ENCODE results near the gene MID1.

Gene MID1

DNA sequence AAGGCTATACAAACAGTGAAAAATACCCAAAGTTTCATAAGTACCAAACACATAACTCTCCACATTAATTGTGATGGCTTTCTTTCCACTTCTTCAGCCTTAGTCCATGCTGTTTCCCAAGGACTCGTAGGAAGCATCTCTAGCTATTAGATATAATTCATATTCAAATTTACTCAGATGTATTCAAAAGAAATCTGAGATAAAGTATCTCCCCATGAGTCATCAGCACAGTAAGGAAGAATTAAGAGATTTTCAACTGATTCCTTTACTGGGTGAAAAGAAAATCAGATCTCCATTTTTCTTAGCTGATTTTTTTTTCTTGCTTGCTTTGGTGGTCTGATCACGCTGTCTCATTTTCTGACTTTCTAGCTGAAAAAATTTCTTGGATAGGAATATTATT lies 71.7 kb downstream of the MID1 start:
- H3K27me3 ChIP-seq (ENCODE audit: low read depth, low read length): no peaks in the 10 kb centered on the region
- no peaks in the 10 kb centered on the region for H3K36me3 ChIP-seq (ENCODE audit: control insufficient read depth in 1 of 2, insufficient read depth in 2 of 2, low read length in 2 of 2)
- H3K4me1 ChIP-seq (ENCODE audit: control insufficient read depth in 1 of 2, insufficient read depth in 2 of 2, low read length in 2 of 2): no peaks in the 10 kb centered on the region
- H3K27ac ChIP-seq (ENCODE audit: low read length): no peak overlapping the region
- no peaks in the 10 kb centered on the region for H3K9me3 ChIP-seq (ENCODE audit: control insufficient read depth in 1 of 2, low read length in 2 of 2)
- H3K4me3 ChIP-seq (ENCODE audit: low read depth in 1 of 2, low read length in 2 of 2): no peak overlapping the region

DNA sequence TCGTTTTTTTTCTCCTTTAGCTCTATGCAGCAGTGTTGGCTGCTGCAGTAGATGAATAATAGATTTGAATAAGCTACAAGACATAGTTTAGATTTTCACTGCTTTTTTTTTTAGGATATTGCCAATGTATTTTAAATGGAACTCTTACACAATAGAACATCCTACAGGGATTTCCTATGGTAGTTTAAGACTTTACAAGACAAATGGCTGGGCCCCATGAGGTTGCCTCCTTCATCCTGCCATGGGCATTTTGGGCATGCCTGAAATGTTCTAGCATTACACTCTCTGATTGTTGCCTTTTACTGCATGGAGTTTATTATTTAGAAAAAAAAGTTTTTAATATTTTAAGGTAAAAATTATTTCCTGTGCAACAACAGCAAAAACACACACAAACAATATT lies 74.5 kb downstream of the MID1 start:
- Histone ChIP-seq H3K36me3 (ENCODE audit: control insufficient read depth in 1 of 2, insufficient read depth in 2 of 2, low read length in 2 of 2) (no peaks in the 10 kb centered on the region), H3K4me3 (ENCODE audit: low read depth in 1 of 2, low read length in 2 of 2) (no peak overlapping the region), H3K9me3 (ENCODE audit: control insufficient read depth in 1 of 2, low read length in 2 of 2) (no peaks in the 10 kb centered on the region), H3K27ac (ENCODE audit: low read length) (no peak overlapping the region), H3K27me3 (ENCODE audit: low read depth, low read length) (no peaks in the 10 kb centered on the region), H3K4me1 (ENCODE audit: control insufficient read depth in 1 of 2, insufficient read depth in 2 of 2, low read length in 2 of 2) (no peaks in the 10 kb centered on the region)

GRCh38 chrX:10542586-10542985 lies 77.8 kb downstream of the MID1 start:
- Histone ChIP-seq H3K27me3 (ENCODE audit: low read depth, low read length) (no peaks in the 10 kb centered on the region), H3K4me1 (ENCODE audit: control insufficient read depth in 1 of 2, insufficient read depth in 2 of 2, low read length in 2 of 2) (no peaks in the 10 kb centered on the region)

DNA sequence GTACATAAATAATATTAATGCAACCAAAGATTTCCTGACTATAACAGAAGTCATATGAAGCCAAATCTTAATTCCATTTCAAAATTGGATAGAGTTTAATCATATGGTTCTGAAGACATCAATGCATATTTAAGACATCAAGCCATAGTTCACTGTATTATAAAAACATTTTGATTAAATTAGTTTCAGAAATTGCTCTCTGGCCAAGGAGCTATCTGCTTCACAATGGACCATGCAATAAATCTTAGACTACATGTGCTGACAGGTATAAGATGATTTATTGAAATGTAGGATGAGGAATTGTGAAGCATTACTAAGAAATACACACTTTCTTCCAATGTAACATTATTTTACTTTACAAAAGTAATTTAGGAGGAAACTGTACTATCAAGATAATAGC lies 81.6 kb downstream of the MID1 start:
- Histone ChIP-seq H3K36me3 (ENCODE audit: control insufficient read depth in 1 of 2, insufficient read depth in 2 of 2, low read length in 2 of 2) (no peaks in the 10 kb centered on the region), H3K4me1 (ENCODE audit: control insufficient read depth in 1 of 2, insufficient read depth in 2 of 2, low read length in 2 of 2) (no peaks in the 10 kb centered on the region), H3K9me3 (ENCODE audit: control insufficient read depth in 1 of 2, low read length in 2 of 2) (no peaks in the 10 kb centered on the region)

More at GRCh38 chrX:10542586-10542985, 77.8 kb downstream of the MID1 start:
- H3K9me3 ChIP-seq (ENCODE audit: control insufficient read depth in 1 of 2, low read length in 2 of 2): no peaks in the 10 kb centered on the region
- no peak overlapping the region for H3K4me3 ChIP-seq (ENCODE audit: low read depth in 1 of 2, low read length in 2 of 2)
- no peak overlapping the region for H3K27ac ChIP-seq (ENCODE audit: low read length)
- H3K36me3 ChIP-seq (ENCODE audit: control insufficient read depth in 1 of 2, insufficient read depth in 2 of 2, low read length in 2 of 2): no peaks in the 10 kb centered on the region

GRCh38 chrX:10537308-10537707 lies 83.1 kb downstream of the MID1 start:
- Histone ChIP-seq H3K36me3 (ENCODE audit: control insufficient read depth in 1 of 2, insufficient read depth in 2 of 2, low read length in 2 of 2) (no peaks in the 10 kb centered on the region), H3K27me3 (ENCODE audit: low read depth, low read length) (no peaks in the 10 kb centered on the region), H3K27ac (ENCODE audit: low read length) (no peak overlapping the region), H3K9me3 (ENCODE audit: control insufficient read depth in 1 of 2, low read length in 2 of 2) (no peaks in the 10 kb centered on the region), H3K4me3 (ENCODE audit: low read depth in 1 of 2, low read length in 2 of 2) (no peak overlapping the region), H3K4me1 (ENCODE audit: control insufficient read depth in 1 of 2, insufficient read depth in 2 of 2, low read length in 2 of 2) (no peaks in the 10 kb centered on the region)

More for the DNA sequence above, 81.6 kb downstream of the MID1 start:
- H3K4me3 ChIP-seq (ENCODE audit: low read depth in 1 of 2, low read length in 2 of 2): no peak overlapping the region
- no peaks in the 10 kb centered on the region for H3K27me3 ChIP-seq (ENCODE audit: low read depth, low read length)
- H3K27ac ChIP-seq (ENCODE audit: low read length): no peak overlapping the region

GRCh38 chrX:10536744-10537143 lies 83.6 kb downstream of the MID1 start:
- H3K27ac ChIP-seq (ENCODE audit: low read length): no peak overlapping the region
- no peaks in the 10 kb centered on the region for H3K4me1 ChIP-seq (ENCODE audit: control insufficient read depth in 1 of 2, insufficient read depth in 2 of 2, low read length in 2 of 2)
- H3K4me3 ChIP-seq (ENCODE audit: low read depth in 1 of 2, low read length in 2 of 2): no peak overlapping the region
- H3K9me3 ChIP-seq (ENCODE audit: control insufficient read depth in 1 of 2, low read length in 2 of 2): no peaks in the 10 kb centered on the region
- no peaks in the 10 kb centered on the region for H3K27me3 ChIP-seq (ENCODE audit: low read depth, low read length)
- H3K36me3 ChIP-seq (ENCODE audit: control insufficient read depth in 1 of 2, insufficient read depth in 2 of 2, low read length in 2 of 2): no peaks in the 10 kb centered on the region

GRCh38 chrX:10534611-10535010 lies 85.8 kb downstream of the MID1 start:
- H3K4me3 ChIP-seq (ENCODE audit: low read depth in 1 of 2, low read length in 2 of 2): no peak overlapping the region
- H3K9me3 ChIP-seq (ENCODE audit: control insufficient read depth in 1 of 2, low read length in 2 of 2): no peaks in the 10 kb centered on the region
- H3K36me3 ChIP-seq (ENCODE audit: control insufficient read depth in 1 of 2, insufficient read depth in 2 of 2, low read length in 2 of 2): no peaks in the 10 kb centered on the region
- H3K27ac ChIP-seq (ENCODE audit: low read length): no peak overlapping the region
- no peaks in the 10 kb centered on the region for H3K27me3 ChIP-seq (ENCODE audit: low read depth, low read length)
- no peaks in the 10 kb centered on the region for H3K4me1 ChIP-seq (ENCODE audit: control insufficient read depth in 1 of 2, insufficient read depth in 2 of 2, low read length in 2 of 2)

- Histone ChIP-seq H3K4me1 (ENCODE audit: control insufficient read depth in 1 of 2, insufficient read depth in 2 of 2, low read length in 2 of 2) (no peaks in the 10 kb centered on the region), H3K27ac (ENCODE audit: low read length) (no peak overlapping the region), H3K27me3 (ENCODE audit: low read depth, low read length) (no peaks in the 10 kb centered on the region), H3K36me3 (ENCODE audit: control insufficient read depth in 1 of 2, insufficient read depth in 2 of 2, low read length in 2 of 2) (no peaks in the 10 kb centered on the region), H3K4me3 (ENCODE audit: low read depth in 1 of 2, low read length in 2 of 2) (no peak overlapping the region), H3K9me3 (ENCODE audit: control insufficient read depth in 1 of 2, low read length in 2 of 2) (no peaks in the 10 kb centered on the region)
Measured at GRCh38 chrX:10533696-10534365, 86.6 kb downstream of the MID1 start.

GRCh38 chrX:10531927-10532326 lies 88.5 kb downstream of the MID1 start:
- Histone ChIP-seq H3K36me3 (ENCODE audit: control insufficient read depth in 1 of 2, insufficient read depth in 2 of 2, low read length in 2 of 2) (no peaks in the 10 kb centered on the region), H3K27ac (ENCODE audit: low read length) (no peak overlapping the region), H3K4me1 (ENCODE audit: control insufficient read depth in 1 of 2, insufficient read depth in 2 of 2, low read length in 2 of 2) (no peaks in the 10 kb centered on the region), H3K4me3 (ENCODE audit: low read depth in 1 of 2, low read length in 2 of 2) (no peak overlapping the region), H3K27me3 (ENCODE audit: low read depth, low read length) (no peaks in the 10 kb centered on the region), H3K9me3 (ENCODE audit: control insufficient read depth in 1 of 2, low read length in 2 of 2) (no peaks in the 10 kb centered on the region)

- Histone ChIP-seq H3K27me3 (ENCODE audit: low read depth, low read length) (no peaks in the 10 kb centered on the region), H3K9me3 (ENCODE audit: control insufficient read depth in 1 of 2, low read length in 2 of 2) (no peaks in the 10 kb centered on the region), H3K4me1 (ENCODE audit: control insufficient read depth in 1 of 2, insufficient read depth in 2 of 2, low read length in 2 of 2) (no peaks in the 10 kb centered on the region), H3K36me3 (ENCODE audit: control insufficient read depth in 1 of 2, insufficient read depth in 2 of 2, low read length in 2 of 2) (no peaks in the 10 kb centered on the region), H3K4me3 (ENCODE audit: low read depth in 1 of 2, low read length in 2 of 2) (no peak overlapping the region), H3K27ac (ENCODE audit: low read length) (no peak overlapping the region)
Measured at GRCh38 chrX:10529344-10529743, 91.0 kb downstream of the MID1 start.

- Histone ChIP-seq H3K36me3 (ENCODE audit: control insufficient read depth in 1 of 2, insufficient read depth in 2 of 2, low read length in 2 of 2) (no peaks in the 10 kb centered on the region), H3K4me1 (ENCODE audit: control insufficient read depth in 1 of 2, insufficient read depth in 2 of 2, low read length in 2 of 2) (no peaks in the 10 kb centered on the region), H3K4me3 (ENCODE audit: low read depth in 1 of 2, low read length in 2 of 2) (no peak overlapping the region), H3K9me3 (ENCODE audit: control insufficient read depth in 1 of 2, low read length in 2 of 2) (no peaks in the 10 kb centered on the region), H3K27me3 (ENCODE audit: low read depth, low read length) (no peaks in the 10 kb centered on the region), H3K27ac (ENCODE audit: low read length) (no peak overlapping the region)
Measured at GRCh38 chrX:10526451-10526850, 93.9 kb downstream of the MID1 start.

Data from muscle layer of duodenum (tissue), 2 donors.